Ovary (tissue), 9 donors: Measurements from ENCODE around the gene IGFBP7. TPM values are rescaled to one million over a fixed set of nuclear protein-coding genes. Genes with fewer than 3 reads are reported as not detected.

Experiments used
- DNase-seq, 5 donors: peaks; one replicate each; pipeline ENCODE4 v3.0.0-alpha.2; 2019 to 2020
- H3K27ac ChIP-seq, 2 donors: fragments of 200-600 bp; one replicate each; pipeline versions ENCODE4 v1.5.1 to v1.8.0; 2019 to 2022
- H3K27me3 ChIP-seq: fragments of 200-600 bp; one replicate; pipeline ENCODE4 v1.8.0; 2022
- H3K36me3 ChIP-seq: fragments of 200-600 bp; sonication (generic); one replicate; pipeline ENCODE4 v1.5.1; 2019
- H3K4me1 ChIP-seq: one replicate; pipeline ENCODE4 v1.8.1; 2013; ENCODE audit warnings: mild to moderate bottlenecking, moderate library complexity; ENCODE audit not compliant: insufficient read depth
- H3K4me3 ChIP-seq: fragments of 200-600 bp; sonication (generic); one replicate; pipeline ENCODE4 v1.5.1; 2017
- H3K9me3 ChIP-seq, 2 donors: fragments of 200-600 bp in 1 of 2; sonication (generic) in 1 of 2; one replicate each; pipeline versions ENCODE4 v1.5.1 to v1.8.1; 2013 to 2019; ENCODE audit warnings: mild to moderate bottlenecking in 1 of 2, moderate library complexity in 1 of 2
- EP300 ChIP-seq: sonication (generic); formaldehyde crosslinking; IDR thresholded peaks from one replicate; pipeline ENCODE4 v1.6.1; 2017; ENCODE audit warnings: antibody characterized with exemption
- POLR2A ChIP-seq: fragments of 450-650 bp; IDR thresholded peaks from one replicate; pipeline ENCODE4 v1.6.1; 2017; ENCODE audit warnings: antibody characterized with exemption, mild to moderate bottlenecking, moderate library complexity
- WGBS, 3 donors: extraction: QIAGEN DNeasy Blood & Tissue Kit in 1 of 3; methylation state at CpG; one replicate each; pipeline versions ENCODE4 v1.1.5 to v1.1.7; 2013 to 2017; 5-methylcytosine and 5-hydroxymethylcytosine counted together
- intact Hi-C, 4 donors: fragments of 100-400 bp; cut with DNase I; formaldehyde crosslinking; loops; one replicate each; pipeline versions ENCODE4 v1.11.0 to v1.15.1; 2022 to 2023
- polyA plus RNA-seq, 2 donors: library from polyadenylated mRNA; stranded (reverse); fragments of 200-250 nt in 1 of 2; fragments of 350-450 nt in 1 of 2; fragmentation: Illumina TruSeq in 1 of 2; extraction: RNeasy Lipid Tissue Mini Kit (QIAGEN cat#74804) in 1 of 2; gene quantifications; one replicate each; pipeline ENCODE4 v1.2.3, GENCODE V29; 2013 to 2014
- total RNA-seq, 7 donors: library from RNA; depleted of rRNA in 2 of 7; stranded (reverse); fragments of >200 nt in 2 of 7; fragmentation: NEBNext Ultra II Directional in 3 of 7; extraction: Animal tissue kit (Norgen Biotek cat#: 25700) in 3 of 7; gene quantifications; one replicate each; pipeline versions ENCODE4 v1.1.0 to v1.2.4, GENCODE V29; 2016 to 2023
- TF ChIP-seq, protein P1 (sequence below), 3 donors: fragments of 450-650 bp in 2 of 3; fragments of 200-600 bp in 1 of 3; IDR thresholded peaks; one replicate each; pipeline versions ENCODE4 v1.5.1 to v1.8.0; 2016 to 2022; ENCODE audit warnings: antibody characterized with exemption in 3 of 3, mild to moderate bottlenecking in 1 of 3
- donor health status: DM: no; HTN: no; CAD: no; lungs with moderate emphysema.
- donor health status: DM: no; HTN: no; CAD: no.
- donor health status: Bipolar disorder and iron deficiency.
- donor health status: DM: yes; HTN: yes; CAD: no.
- donor health status: DM: no; HTN: no; CAD: no.
- donor health status: DM: yes; HTN: yes; CAD: no.

The IGFBP7 gene
- total and polyA plus RNA-seq, 9 donors = 96.8 to 4,468 (median 359) TPM

DNA sequence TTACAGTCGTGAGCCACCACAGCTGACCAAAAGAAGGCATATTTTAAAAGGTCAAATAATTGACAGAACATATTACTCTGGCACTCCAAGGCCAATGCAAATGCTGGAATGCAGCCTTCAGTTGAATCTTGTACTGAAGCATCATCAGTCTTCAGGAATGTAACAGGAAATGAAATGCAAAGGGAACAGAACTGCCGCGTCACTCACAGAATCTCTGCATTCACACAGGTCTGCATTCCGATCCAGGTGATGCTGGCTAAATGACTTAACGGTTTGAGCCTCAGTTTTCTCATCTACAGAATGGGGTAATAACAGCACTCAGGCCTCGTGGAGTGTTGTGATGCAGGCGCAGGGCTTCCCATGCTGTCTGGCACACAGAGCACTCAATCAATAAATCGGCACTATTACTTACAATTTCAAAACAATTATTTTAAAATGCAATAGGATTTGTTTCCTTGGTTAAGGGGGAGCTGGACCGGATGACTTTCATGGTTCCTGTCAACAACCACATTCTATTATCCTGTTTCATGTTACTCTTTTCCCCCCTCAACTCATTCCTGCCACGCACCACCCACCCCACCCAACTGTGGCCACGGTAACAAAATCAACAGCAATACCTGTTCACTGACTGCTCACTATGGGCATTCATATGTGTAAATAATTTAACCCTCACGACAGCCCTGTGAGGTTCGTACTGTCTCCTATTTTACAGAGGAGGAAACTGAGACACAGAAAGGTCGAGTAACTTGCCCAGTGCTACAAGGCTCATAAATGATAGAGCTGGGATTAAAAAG is 32.4 kb downstream of the IGFBP7 start:
- WGBS, 3 donors = 82 to 89% (median 87%) methylated on average over 14 of the region's 14 CpGs
- Histone ChIP-seq H3K36me3 (no peaks in the 10 kb centered on the region), H3K4me1 (peaks cover 10% of the 10 kb centered on the region), H3K9me3 (no peaks in the 10 kb centered on the region), H3K27me3 (no peaks in the 10 kb centered on the region), H3K27ac (no peak overlapping the region), H3K4me3 (no peak overlapping the region)
- TF ChIP-seq POLR2A (no peak), EP300 (no peak)
- TF ChIP-seq, protein P1, sequence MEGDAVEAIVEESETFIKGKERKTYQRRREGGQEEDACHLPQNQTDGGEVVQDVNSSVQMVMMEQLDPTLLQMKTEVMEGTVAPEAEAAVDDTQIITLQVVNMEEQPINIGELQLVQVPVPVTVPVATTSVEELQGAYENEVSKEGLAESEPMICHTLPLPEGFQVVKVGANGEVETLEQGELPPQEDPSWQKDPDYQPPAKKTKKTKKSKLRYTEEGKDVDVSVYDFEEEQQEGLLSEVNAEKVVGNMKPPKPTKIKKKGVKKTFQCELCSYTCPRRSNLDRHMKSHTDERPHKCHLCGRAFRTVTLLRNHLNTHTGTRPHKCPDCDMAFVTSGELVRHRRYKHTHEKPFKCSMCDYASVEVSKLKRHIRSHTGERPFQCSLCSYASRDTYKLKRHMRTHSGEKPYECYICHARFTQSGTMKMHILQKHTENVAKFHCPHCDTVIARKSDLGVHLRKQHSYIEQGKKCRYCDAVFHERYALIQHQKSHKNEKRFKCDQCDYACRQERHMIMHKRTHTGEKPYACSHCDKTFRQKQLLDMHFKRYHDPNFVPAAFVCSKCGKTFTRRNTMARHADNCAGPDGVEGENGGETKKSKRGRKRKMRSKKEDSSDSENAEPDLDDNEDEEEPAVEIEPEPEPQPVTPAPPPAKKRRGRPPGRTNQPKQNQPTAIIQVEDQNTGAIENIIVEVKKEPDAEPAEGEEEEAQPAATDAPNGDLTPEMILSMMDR (IDR thresholded peaks at IDR 0.05) = no peak
- no peak for DNase-seq
- intact Hi-C loops = no loop called here

GRCh38 chr4:57076646-57077045 is 33.5 kb downstream of the IGFBP7 start:
- peaks cover 5% of the 10 kb centered on the region for H3K4me1 ChIP-seq

GRCh38 chr4:57075367-57075766 is 34.8 kb downstream of the IGFBP7 start:
- TF ChIP-seq EP300 (no peak), POLR2A (no peak)
- TF ChIP-seq, protein P1 (IDR thresholded peaks at IDR 0.05) = no peak
- no peak for DNase-seq
- H3K27me3 ChIP-seq = no peaks in the 10 kb centered on the region
- H3K4me1 ChIP-seq = peaks cover 2% of the 10 kb centered on the region
- no peaks in the 10 kb centered on the region for H3K9me3 ChIP-seq
- H3K36me3 ChIP-seq = no peaks in the 10 kb centered on the region
- no peak overlapping the region for H3K4me3 ChIP-seq
- H3K27ac ChIP-seq = no peak overlapping the region
- intact Hi-C loops = no loop called here

More at GRCh38 chr4:57076646-57077045, 33.5 kb downstream of the IGFBP7 start:
- intact Hi-C loops = no loop called here
- no peak for DNase-seq
- Histone ChIP-seq H3K27me3 (no peaks in the 10 kb centered on the region), H3K9me3 (no peaks in the 10 kb centered on the region), H3K36me3 (no peaks in the 10 kb centered on the region), H3K27ac (no peak overlapping the region), H3K4me3 (no peak overlapping the region)
- WGBS, 3 donors = 66 to 67% (median 66%) methylated on average over 4 of the region's 4 CpGs
- TF ChIP-seq EP300 = no peak
- TF ChIP-seq POLR2A = no peak
- TF ChIP-seq, protein P1 (IDR thresholded peaks at IDR 0.05) = no peak

DNA sequence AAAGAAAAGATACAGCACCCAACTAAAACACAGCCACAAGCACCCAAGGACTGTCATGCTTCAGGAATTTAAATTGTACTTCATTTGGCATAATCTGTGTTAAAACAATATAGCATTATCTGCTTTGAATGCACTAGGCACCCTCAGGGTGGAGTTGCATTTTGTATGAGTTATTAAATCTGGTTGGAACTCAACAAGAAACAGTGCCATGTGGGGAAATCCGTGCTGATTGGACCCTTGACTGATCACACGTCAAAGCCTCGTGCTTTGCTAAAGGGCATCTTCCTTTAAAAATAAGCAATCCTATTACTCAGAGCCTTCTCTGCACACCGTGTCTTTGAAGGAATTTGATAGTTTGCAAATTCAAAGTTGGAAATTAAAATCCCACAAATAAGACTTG is 35.4 kb downstream of the IGFBP7 start:
- H3K27me3 ChIP-seq = no peaks in the 10 kb centered on the region
- no peaks in the 10 kb centered on the region for H3K9me3 ChIP-seq
- 3 to 4% (median 4%) methylated on average over 4 of the region's 4 CpGs for WGBS, 3 donors
- H3K27ac ChIP-seq = no peak overlapping the region
- DNase-seq = no peak
- intact Hi-C loops = no loop called here
- H3K36me3 ChIP-seq = no peaks in the 10 kb centered on the region
- no peak for TF ChIP-seq POLR2A
- H3K4me3 ChIP-seq = no peak overlapping the region
- H3K4me1 ChIP-seq = peaks cover 2% of the 10 kb centered on the region

DNA sequence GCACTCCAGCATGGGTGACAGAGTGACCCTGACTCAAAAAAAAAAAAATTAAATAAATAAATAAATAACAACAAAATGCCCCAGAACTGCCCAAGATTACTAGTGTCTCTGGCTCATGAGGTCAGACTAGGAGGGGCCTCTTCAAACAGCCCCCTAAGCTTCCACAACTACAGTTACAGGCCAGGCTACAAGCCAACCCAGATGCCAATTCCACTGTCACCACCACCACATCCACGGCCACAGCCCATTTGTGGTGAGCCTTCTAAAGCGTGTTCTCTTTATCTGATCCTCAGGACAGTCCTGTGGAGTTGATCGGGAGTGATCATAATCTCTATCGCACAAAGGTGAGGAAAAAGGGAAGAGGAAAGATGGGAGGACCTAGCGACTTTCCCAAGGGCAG is 36.6 kb downstream of the IGFBP7 start:
- Histone ChIP-seq H3K4me1 (peaks cover 5% of the 10 kb centered on the region), H3K27ac (no peak overlapping the region), H3K9me3 (no peaks in the 10 kb centered on the region), H3K4me3 (no peak overlapping the region), H3K36me3 (no peaks in the 10 kb centered on the region), H3K27me3 (no peaks in the 10 kb centered on the region)
- TF ChIP-seq, protein P1 (IDR thresholded peaks at IDR 0.05) = no peak
- intact Hi-C loops = no loop called here
- DNase-seq = no peak
- 76 to 81% (median 77%) methylated on average over 5 of the region's 5 CpGs for WGBS, 3 donors
